Liver (tissue), 4 donors: ENCODE results near the gene B3GALT5. TPM values are rescaled to one million over a fixed set of nuclear protein-coding genes. Genes with fewer than 3 reads are reported as not detected.

Experiments used
- polyA plus RNA-seq, 2 donors: library from polyadenylated mRNA; stranded (reverse) in 1 of 2; unstranded in 1 of 2; fragments of 200-250 nt in 1 of 2; fragments of >200 nt in 1 of 2; fragmentation: Nextera tagmentation in 1 of 2; extraction: Ambion mirVana in 1 of 2; gene quantifications; one replicate each; pipeline versions ENCODE4 v1.2.1 to v1.2.3, GENCODE V29; 2013 to 2015
- total RNA-seq, 2 donors: library from RNA; depleted of rRNA; stranded (reverse); fragments of >200 nt; gene quantifications; one replicate each; pipeline ENCODE4 v1.2.3, GENCODE V29; 2014
- donor health status: healthy.
- donor health status: healthy.
- donor health status: healthy.

The B3GALT5 gene
- total and polyA plus RNA-seq, 4 donors, result 0.05 to 0.33 (median 0.10) TPM

Other genes with a start within 250 kb of the B3GALT5 start
- gene LCA5L, start 167.2 kb upstream of the B3GALT5 start, total RNA-seq, result 1 to 10 TPM in 1 of 2 donors, under 1 TPM in 1; 0.19 to 1.6 TPM
- 1 to 10 TPM in 1 of 2 donors, under 1 TPM in 1; 0.82 to 1.2 TPM for gene LCA5L, start 167.2 kb upstream of the B3GALT5 start, polyA plus RNA-seq
- under 1 TPM; 0.33 to 0.92 TPM for gene SH3BGR, start 161.0 kb upstream of the B3GALT5 start, total RNA-seq
- gene SH3BGR, start 161.0 kb upstream of the B3GALT5 start, polyA plus RNA-seq, result 1 to 10 TPM; 3.1 to 5.4 TPM
- gene IGSF5, start 132.2 kb downstream of the B3GALT5 start, total RNA-seq, result under 1 TPM in 1 of 2 donors, not detected in 1; 0.08 TPM
- gene IGSF5, start 132.2 kb downstream of the B3GALT5 start, polyA plus RNA-seq, result under 1 TPM in 1 of 2 donors, not detected in 1; 0.03 TPM